Cardiac fibroblast (primary cell): ENCODE data around the gene ZDHHC11.
"Not testable (repeated sequence)": the region's sequence is repeated elsewhere in the genome, so short reads cannot be mapped to it uniquely, and the experiment has no call there.

Source experiments
- DNase-seq, 2 donors: peaks; one replicate each; pipeline versions ENCODE4 v3.0.0 to v3.0.0-alpha.2; 2010; ENCODE audit warnings: low read depth in 2 of 2
- H3K4me3 ChIP-seq, 2 donors: replicated peaks in 1 of 2; 1 replicate in 1 of 2; 2 replicates in 1 of 2; pipeline ENCODE4 v1.5.1; 2011; ENCODE audit warnings: low read depth in 2 of 2, low read length in 2 of 2, mild to moderate bottlenecking in 2 of 2, moderate library complexity in 1 of 2
- CTCF ChIP-seq: IDR thresholded peaks from one replicate; pipeline ENCODE4 v1.5.1; 2011; ENCODE audit warnings: low read depth, mild to moderate bottlenecking, low read length, inconsistent platforms

ZDHHC11 gene

GRCh38 chr5:757931-758697 is 92.7 kb downstream of the ZDHHC11 start:
- H3K4me3 ChIP-seq = no peak overlapping the region
- no peak for TF ChIP-seq CTCF
- DNase-seq = no peak

GRCh38 chr5:757346-757930 is 93.3 kb downstream of the ZDHHC11 start:
- no peak overlapping the region for H3K4me3 ChIP-seq
- DNase-seq = no peak
- no peak for TF ChIP-seq CTCF

GRCh38 chr5:756865-757345 is 93.9 kb downstream of the ZDHHC11 start:
- no peak for DNase-seq
- TF ChIP-seq CTCF = no peak
- H3K4me3 ChIP-seq = no peak overlapping the region

GRCh38 chr5:756171-756570 is 94.6 kb downstream of the ZDHHC11 start:
- H3K4me3 ChIP-seq = no peak overlapping the region
- no peak for DNase-seq
- no peak for TF ChIP-seq CTCF

- not testable (repeated sequence) for DNase-seq, H3K4me3 ChIP-seq
These were observed 96.6 kb downstream of the ZDHHC11 start for GRCh38 chr5:754143-754632.

- H3K4me3 ChIP-seq, DNase-seq: not testable (repeated sequence)
These were observed 97.1 kb downstream of the ZDHHC11 start for GRCh38 chr5:753567-754142.

GRCh38 chr5:752532-753115 is 98.2 kb downstream of the ZDHHC11 start:
- not testable (repeated sequence) for H3K4me3 ChIP-seq, DNase-seq

- H3K4me3 ChIP-seq, DNase-seq: not testable (repeated sequence)
These were observed 98.8 kb downstream of the ZDHHC11 start for GRCh38 chr5:751992-752391.
